Measurements from ENCODE around the gene CEP57L1. TPM values are rescaled to one million over a fixed set of nuclear protein-coding genes. Genes with fewer than 3 reads are reported as not detected.
A peak's percentile ranks its signal among the peaks of the same experiment; 100 is the strongest.
"Not testable (repeated sequence)": the region's sequence is repeated elsewhere in the genome, so short reads cannot be mapped to it uniquely, and the experiment has no call there.

The CEP57L1 gene
- total RNA-seq, 6 donors from 2014 or later = 6.8 to 34.6 (median 12.8) TPM

- no peak for ATAC-seq (ENCODE audit: low FRiP score in 2 of 2)
- TF ChIP-seq POLR2AphosphoS5 (IDR thresholded peaks at IDR 0.05) (no peak), EP300 (IDR thresholded peaks at IDR 0.05) (no peak), POLR2A (IDR thresholded peaks at IDR 0.05) (no peak), CTCF (IDR thresholded peaks at IDR 0.05) (no peak)
- Histone ChIP-seq H3K36me3 (no peaks in the 10 kb centered on the region), H3K27ac (no peak overlapping the region), H3K9me3 (peaks cover 0 to 1% (median 0%) of the 10 kb centered on the region in 4 donors), H3K4me3 (no peak overlapping the region), H3K27me3 (no peaks in the 10 kb centered on the region), H3K4me1 (peaks cover 0 to 6% (median 0%) of the 10 kb centered on the region in 4 donors)
- WGBS, 2 donors = 52 to 62% methylated on average over 3 of the region's 3 CpGs
- DNase-seq = no peak
Observed at GRCh38 chr6:109186012-109186411, 90.7 kb downstream of the CEP57L1 start.

GRCh38 chr6:109187399-109188114 is 92.2 kb downstream of the CEP57L1 start:
- Histone ChIP-seq H3K27ac (no peak overlapping the region), H3K4me3 (no peak overlapping the region), H3K27me3 (no peaks in the 10 kb centered on the region), H3K9me3 (peaks cover 0 to 10% (median 5%) of the 10 kb centered on the region in 4 donors), H3K4me1 (peaks cover 0 to 6% (median 0%) of the 10 kb centered on the region in 4 donors), H3K36me3 (no peaks in the 10 kb centered on the region)
- 25 to 27% methylated on average over 5 of the region's 5 CpGs for WGBS, 2 donors
- DNase-seq (peak in 1 of 2 donors; percentile 45), ATAC-seq (ENCODE audit: low FRiP score in 2 of 2) (peak in 1 of 2 donors; percentile 83)
- peak; percentile 55 to 79 (median 75) for TF ChIP-seq CTCF (IDR thresholded peaks at IDR 0.05)
- TF ChIP-seq EP300 (IDR thresholded peaks at IDR 0.05) = no peak
- TF ChIP-seq POLR2A (IDR thresholded peaks at IDR 0.05) = no peak
- no peak for TF ChIP-seq POLR2AphosphoS5 (IDR thresholded peaks at IDR 0.05)

- TF ChIP-seq POLR2AphosphoS5 (IDR thresholded peaks at IDR 0.05) = no peak
- TF ChIP-seq EP300 (IDR thresholded peaks at IDR 0.05) = no peak
- no peak for TF ChIP-seq POLR2A (IDR thresholded peaks at IDR 0.05)
- TF ChIP-seq CTCF (IDR thresholded peaks at IDR 0.05) = no peak
Observed at GRCh38 chr6:109188115-109188411, 92.8 kb downstream of the CEP57L1 start.

GRCh38 chr6:109191368-109191767 is 96.1 kb downstream of the CEP57L1 start:
- H3K27me3 ChIP-seq; H3K9me3 ChIP-seq; ATAC-seq (ENCODE audit: low FRiP score in 2 of 2); H3K27ac ChIP-seq; H3K36me3 ChIP-seq; H3K4me1 ChIP-seq; H3K4me3 ChIP-seq; DNase-seq: not testable (repeated sequence)

More at GRCh38 chr6:109188115-109188411, 92.8 kb downstream of the CEP57L1 start:
- Histone ChIP-seq H3K4me1 (peaks cover 0 to 6% (median 0%) of the 10 kb centered on the region in 4 donors), H3K27me3 (no peaks in the 10 kb centered on the region), H3K9me3 (peaks cover 0 to 10% (median 5%) of the 10 kb centered on the region in 4 donors), H3K27ac (no peak overlapping the region), H3K4me3 (no peak overlapping the region), H3K36me3 (no peaks in the 10 kb centered on the region)
- DNase-seq = no peak
- no peak for ATAC-seq (ENCODE audit: low FRiP score in 2 of 2)
- 28 to 33% methylated on average over 5 of the region's 5 CpGs for WGBS, 2 donors

GRCh38 chr6:109192865-109193264 is 97.6 kb downstream of the CEP57L1 start:
- Histone ChIP-seq H3K4me1 (peaks cover 0 to 4% (median 0%) of the 10 kb centered on the region in 4 donors), H3K9me3 (peaks cover 0 to 10% (median 5%) of the 10 kb centered on the region in 4 donors), H3K27ac (no peak overlapping the region), H3K36me3 (no peaks in the 10 kb centered on the region), H3K4me3 (no peak overlapping the region), H3K27me3 (no peaks in the 10 kb centered on the region)
- 96 to 98% methylated on average over 4 of the region's 4 CpGs for WGBS, 2 donors
- ATAC-seq (ENCODE audit: low FRiP score in 2 of 2) (no peak), DNase-seq (no peak)
- TF ChIP-seq CTCF (IDR thresholded peaks at IDR 0.05) = no peak

Measured in upper lobe of left lung (tissue), 6 donors.